MM.1S (cell line): ENCODE results near the gene TATDN2.

Experiments
- DNase-seq: peaks from one replicate; pipeline ENCODE4 v3.0.0-alpha.2; 2015
- H2AFZ ChIP-seq: fragments of 300-600 bp; sonication (generic); 2 replicates; pipeline ENCODE4 v1.6.0; 2016; ENCODE audit warnings: antibody characterized with exemption, low read length
- H3F3A ChIP-seq: fragments of 300-600 bp; sonication (generic); 2 replicates; pipeline ENCODE4 v1.6.1; 2016; ENCODE audit warnings: mild to moderate bottlenecking, antibody characterized with exemption, low read length, moderate library complexity, mixed read lengths; ENCODE audit not compliant: insufficient read depth
- H3K27ac ChIP-seq: fragments of 300-600 bp; sonication (generic); 2 replicates; pipeline ENCODE4 v1.5.1; 2016; ENCODE audit warnings: mild to moderate bottlenecking, low read length
- H3K27me3 ChIP-seq: fragments of 300-600 bp; sonication (generic); replicated peaks from 2 replicates; pipeline ENCODE4 v1.6.0; 2016; ENCODE audit warnings: low read length; ENCODE audit not compliant: insufficient read depth
- H3K36me3 ChIP-seq: fragments of 300-600 bp; sonication (generic); replicated peaks from 2 replicates; pipeline ENCODE4 v1.6.1; 2016; ENCODE audit warnings: mild to moderate bottlenecking, low read length, mixed read lengths; ENCODE audit not compliant: insufficient read depth
- H3K4me1 ChIP-seq: fragments of 300-600 bp; sonication (generic); 2 replicates; pipeline ENCODE4 v1.6.1; 2016; ENCODE audit warnings: low read length, mixed read lengths
- H3K4me2 ChIP-seq: fragments of 300-600 bp; sonication (generic); 2 replicates; pipeline ENCODE4 v1.6.0; 2016; ENCODE audit warnings: low read depth, low read length
- H3K4me3 ChIP-seq: fragments of 300-600 bp; sonication (generic); 2 replicates; pipeline ENCODE4 v1.5.1; 2016; ENCODE audit warnings: low read length, mixed read lengths
- H3K79me2 ChIP-seq: fragments of 300-600 bp; sonication (generic); 2 replicates; pipeline ENCODE4 v1.6.1; 2016; ENCODE audit warnings: mixed run types, low read length, mixed read lengths
- H3K9ac ChIP-seq: fragments of 300-600 bp; sonication (generic); 2 replicates; pipeline ENCODE4 v1.6.1; 2016; ENCODE audit warnings: low read length, mixed read lengths
- H3K9me2 ChIP-seq: fragments of 300-600 bp; sonication (generic); replicated peaks from 2 replicates; pipeline ENCODE4 v1.6.1; 2016; ENCODE audit warnings: mild to moderate bottlenecking, low read length, mixed read lengths; ENCODE audit not compliant: insufficient read depth
- H3K9me3 ChIP-seq: fragments of 300-600 bp; sonication (generic); replicated peaks from 2 replicates; pipeline ENCODE4 v1.6.1; 2016; ENCODE audit warnings: mild to moderate bottlenecking, low read length, mixed read lengths; ENCODE audit not compliant: insufficient read depth
- H4K20me1 ChIP-seq: fragments of 300-600 bp; sonication (generic); 2 replicates; pipeline ENCODE4 v1.6.1; 2016; ENCODE audit warnings: mild to moderate bottlenecking, low read length, moderate library complexity, mixed read lengths; ENCODE audit not compliant: insufficient read depth
- CTCF ChIP-seq: fragments of 300-600 bp; sonication (generic); IDR thresholded peaks from 2 replicates; pipeline ENCODE4 v1.5.1; 2016; ENCODE audit warnings: antibody characterized with exemption, low read length, mixed read lengths
- EZH2 ChIP-seq: fragments of 300-600 bp; sonication (generic); optimal IDR thresholded peaks from 2 replicates; pipeline ENCODE3; 2017; ENCODE audit warnings: low read depth, mild to moderate bottlenecking, antibody characterized with exemption, low read length, mixed read lengths
- EZH2phosphoT487 ChIP-seq: fragments of 300-600 bp; sonication (generic); IDR thresholded peaks from 2 replicates; pipeline ENCODE4 v1.6.1; 2018; ENCODE audit warnings: antibody characterized with exemption, low read length

TATDN2 gene

GRCh38 chr3:10253731-10254130 lies 5.5 kb downstream of the TATDN2 start:
- peaks cover 85% of the 10 kb centered on the region for H3K79me2 ChIP-seq
- no peaks in the 10 kb centered on the region for H3K36me3 ChIP-seq

GRCh38 chr3:10255835-10256234 lies 7.6 kb downstream of the TATDN2 start:
- no peak overlapping the region for H3K4me2 ChIP-seq
- TF ChIP-seq CTCF (no peak), EZH2 (no peak), EZH2phosphoT487 (no peak)
- H3K36me3 ChIP-seq = no peaks in the 10 kb centered on the region
- DNase-seq = no peak
- H3K27ac ChIP-seq = no peak overlapping the region
- H3K9me2 ChIP-seq = no peaks in the 10 kb centered on the region
- no peak overlapping the region for H3K4me3 ChIP-seq
- H3K9me3 ChIP-seq = no peaks in the 10 kb centered on the region
- H3K4me1 ChIP-seq = no peaks in the 10 kb centered on the region
- H3F3A ChIP-seq = no peaks in the 10 kb centered on the region
- 0 out of 2 replicates have a peak, but pooled peaks cover 4% of the 10 kb centered on the region for H4K20me1 ChIP-seq
- no peak overlapping the region for H3K9ac ChIP-seq
- no peak overlapping the region for H2AFZ ChIP-seq
- H3K79me2 ChIP-seq = peaks cover 85% of the 10 kb centered on the region
- H3K27me3 ChIP-seq = no peaks in the 10 kb centered on the region

More at GRCh38 chr3:10253731-10254130, 5.5 kb downstream of the TATDN2 start:
- 0 out of 2 replicates have a peak, but pooled peaks cover 3% of the 10 kb centered on the region for H3F3A ChIP-seq
- no peak overlapping the region for H3K9ac ChIP-seq
- H2AFZ ChIP-seq = no peak overlapping the region
- no peak overlapping the region for H3K4me3 ChIP-seq
- no peak for DNase-seq
- no peak overlapping the region for H3K27ac ChIP-seq
- H3K4me2 ChIP-seq = no peak overlapping the region
- no peaks in the 10 kb centered on the region for H3K9me2 ChIP-seq
- no peaks in the 10 kb centered on the region; the same call in 1 of the 2 replicates for H4K20me1 ChIP-seq
- H3K27me3 ChIP-seq = no peaks in the 10 kb centered on the region
- TF ChIP-seq EZH2phosphoT487 (no peak), CTCF (no peak), EZH2 (no peak)
- peaks cover 13% of the 10 kb centered on the region for H3K4me1 ChIP-seq
- H3K9me3 ChIP-seq = no peaks in the 10 kb centered on the region

GRCh38 chr3:10259036-10259435 lies 10.8 kb downstream of the TATDN2 start:
- H4K20me1 ChIP-seq = 0 out of 2 replicates have a peak, but pooled peaks cover 4% of the 10 kb centered on the region

More at GRCh38 chr3:10259036-10259435, 10.8 kb downstream of the TATDN2 start:
- Histone ChIP-seq H3K36me3 (peaks cover 7% of the 10 kb centered on the region; the same call in 1 of the 2 replicates), H3K9ac (no peak overlapping the region), H3K4me2 (no peak overlapping the region), H2AFZ (no peak overlapping the region), H3K4me3 (no peak overlapping the region), H3K4me1 (no peaks in the 10 kb centered on the region), H3K9me3 (no peaks in the 10 kb centered on the region), H3K79me2 (peaks cover 88% of the 10 kb centered on the region), H3K9me2 (no peaks in the 10 kb centered on the region), H3K27me3 (no peaks in the 10 kb centered on the region), H3F3A (no peaks in the 10 kb centered on the region), H3K27ac (no peak overlapping the region)
- TF ChIP-seq EZH2 (no peak), CTCF (no peak), EZH2phosphoT487 (no peak)
- no peak for DNase-seq
